Measurements from ENCODE around the gene PIK3R2.

DNA sequence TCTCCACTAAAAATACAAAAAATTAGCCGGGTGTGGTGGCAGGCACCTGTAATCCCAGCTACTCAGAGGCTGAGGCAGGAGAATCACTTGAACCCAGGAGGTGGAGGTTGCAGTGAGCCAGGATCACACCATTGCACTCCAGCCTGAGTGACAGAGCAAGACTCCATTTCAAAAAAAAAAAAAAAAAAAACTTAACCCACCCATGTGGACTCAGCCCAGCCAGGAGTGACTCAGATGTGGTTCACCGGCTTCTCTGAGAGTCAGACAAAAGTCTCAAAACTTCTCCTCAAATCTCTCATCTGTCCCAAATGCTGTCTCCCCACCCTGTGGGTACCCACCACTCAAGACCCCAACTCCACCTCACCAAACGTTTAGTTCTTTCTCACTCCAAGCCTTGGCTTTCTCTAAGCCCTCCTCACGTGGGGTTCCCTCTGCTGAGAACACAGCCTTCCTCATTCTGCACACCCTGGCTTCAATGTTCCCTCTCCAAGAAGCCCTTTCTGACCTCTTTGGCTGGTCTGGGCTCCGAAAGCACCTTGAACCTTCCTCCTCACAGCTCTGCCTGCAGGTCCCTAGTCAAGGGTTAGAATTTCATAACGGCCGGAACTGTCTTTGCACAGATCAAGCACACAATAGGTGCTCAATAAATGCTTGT is 61.9 kb downstream of the PIK3R2 start:
- TF ChIP-seq EZH2 (IDR thresholded peaks at IDR 0.05; ENCODE audit: low read depth, low read length, severe bottlenecking) = no peak
- no peak for TF ChIP-seq JUN (IDR thresholded peaks at IDR 0.05; ENCODE audit: low read depth, low read length)
- TF ChIP-seq NANOG (IDR thresholded peaks at IDR 0.05; ENCODE audit: insufficient read depth, low read depth, low read length, poor library complexity, severe bottlenecking) = no peak
- TF ChIP-seq, protein P1, sequence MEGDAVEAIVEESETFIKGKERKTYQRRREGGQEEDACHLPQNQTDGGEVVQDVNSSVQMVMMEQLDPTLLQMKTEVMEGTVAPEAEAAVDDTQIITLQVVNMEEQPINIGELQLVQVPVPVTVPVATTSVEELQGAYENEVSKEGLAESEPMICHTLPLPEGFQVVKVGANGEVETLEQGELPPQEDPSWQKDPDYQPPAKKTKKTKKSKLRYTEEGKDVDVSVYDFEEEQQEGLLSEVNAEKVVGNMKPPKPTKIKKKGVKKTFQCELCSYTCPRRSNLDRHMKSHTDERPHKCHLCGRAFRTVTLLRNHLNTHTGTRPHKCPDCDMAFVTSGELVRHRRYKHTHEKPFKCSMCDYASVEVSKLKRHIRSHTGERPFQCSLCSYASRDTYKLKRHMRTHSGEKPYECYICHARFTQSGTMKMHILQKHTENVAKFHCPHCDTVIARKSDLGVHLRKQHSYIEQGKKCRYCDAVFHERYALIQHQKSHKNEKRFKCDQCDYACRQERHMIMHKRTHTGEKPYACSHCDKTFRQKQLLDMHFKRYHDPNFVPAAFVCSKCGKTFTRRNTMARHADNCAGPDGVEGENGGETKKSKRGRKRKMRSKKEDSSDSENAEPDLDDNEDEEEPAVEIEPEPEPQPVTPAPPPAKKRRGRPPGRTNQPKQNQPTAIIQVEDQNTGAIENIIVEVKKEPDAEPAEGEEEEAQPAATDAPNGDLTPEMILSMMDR (IDR thresholded peaks at IDR 0.05; ENCODE audit: control extremely low read depth in 1 of 3, insufficient read depth in 1 of 3, low read depth in 1 of 3, low read length in 3 of 3) = no peak
- TF ChIP-seq CHD2 (IDR thresholded peaks at IDR 0.05; ENCODE audit: low read length) = no peak
- TF ChIP-seq HDAC6 (IDR thresholded peaks at IDR 0.05; ENCODE audit: low read depth, low read length) = no peak
- no peak for TF ChIP-seq ZNF274 (IDR thresholded peaks at IDR 0.05; ENCODE audit: borderline replicate concordance, extremely low read depth, low read length)
- TF ChIP-seq CEBPB (IDR thresholded peaks at IDR 0.05; ENCODE audit: low read depth, low read length) = no peak
- TF ChIP-seq YY1 (IDR thresholded peaks at IDR 0.05; ENCODE audit: low read depth, low read length) = no peak
- TF ChIP-seq, protein P2, sequence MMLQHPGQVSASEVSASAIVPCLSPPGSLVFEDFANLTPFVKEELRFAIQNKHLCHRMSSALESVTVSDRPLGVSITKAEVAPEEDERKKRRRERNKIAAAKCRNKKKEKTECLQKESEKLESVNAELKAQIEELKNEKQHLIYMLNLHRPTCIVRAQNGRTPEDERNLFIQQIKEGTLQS (IDR thresholded peaks at IDR 0.05; ENCODE audit: insufficient read depth, low read depth, low read length) = no peak
- no peak for TF ChIP-seq POLR2A (IDR thresholded peaks at IDR 0.05; ENCODE audit: control extremely low read depth in 1 of 2, low read depth in 2 of 2, low read length in 2 of 2)
- TF ChIP-seq, protein P3, sequence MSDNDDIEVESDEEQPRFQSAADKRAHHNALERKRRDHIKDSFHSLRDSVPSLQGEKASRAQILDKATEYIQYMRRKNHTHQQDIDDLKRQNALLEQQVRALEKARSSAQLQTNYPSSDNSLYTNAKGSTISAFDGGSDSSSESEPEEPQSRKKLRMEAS (IDR thresholded peaks at IDR 0.05) = no peak
